ENCODE results near the gene CTTN. TPM values are rescaled to one million over a fixed set of nuclear protein-coding genes. Genes with fewer than 3 reads are reported as not detected.

CTTN gene
- total and polyA plus RNA-seq, 2 experiments from 2014 or later: 249 to 268 TPM

- Histone ChIP-seq H3F3A (ENCODE audit: insufficient read depth) (no peaks in the 10 kb centered on the region), H3K4me2 (ENCODE audit: unreplicated experiment) (no peak overlapping the region), H3K27ac (no peak overlapping the region), H2AFZ (no peak overlapping the region), H3K9me2 (ENCODE audit: insufficient read depth) (no peaks in the 10 kb centered on the region), H3K4me3 (no peak overlapping the region), H4K20me1 (ENCODE audit: insufficient read depth) (no peaks in the 10 kb centered on the region), H3K79me2 (ENCODE audit: insufficient read depth) (peaks cover 19% of the 10 kb centered on the region; the same call in 1 of the 2 replicates), H3K9me3 (ENCODE audit: low read depth) (no peaks in the 10 kb centered on the region), H3K4me1 (ENCODE audit: insufficient read depth) (no peaks in the 10 kb centered on the region), H3K9ac (no peak overlapping the region), H3K27me3 (replicated peaks; ENCODE audit: insufficient read depth) (no peaks in the 10 kb centered on the region), H3K36me3 (ENCODE audit: low read depth) (peaks cover 28% of the 10 kb centered on the region)
- TF ChIP-seq EZH2phosphoT487 (IDR thresholded peaks at IDR 0.05; ENCODE audit: insufficient read depth, low read depth): no peak
- no peak for TF ChIP-seq EZH2 (IDR thresholded peaks at IDR 0.05; ENCODE audit: insufficient read depth, poor library complexity, severe bottlenecking)
- WGBS, 2 experiments (ENCODE audit: low coverage in 1 of 2, low lambda C conversion rate in 2 of 2, missing lambda C conversion rate in 2 of 2): 86 to 93% methylated on average over 11 of the region's 11 CpGs
- DNase-seq: no peak
- in situ Hi-C loops (cut with MboI): no loop called here
Measured at GRCh38 chr11:70429724-70430521, 31.6 kb downstream of the CTTN start.

GRCh38 chr11:70430671-70431574 is 32.6 kb downstream of the CTTN start:
- Histone ChIP-seq H3K4me2 (ENCODE audit: unreplicated experiment) (no peak overlapping the region), H3K9me3 (ENCODE audit: low read depth) (no peaks in the 10 kb centered on the region), H2AFZ (no peak overlapping the region), H3F3A (ENCODE audit: insufficient read depth) (no peaks in the 10 kb centered on the region), H4K20me1 (ENCODE audit: insufficient read depth) (no peaks in the 10 kb centered on the region), H3K79me2 (ENCODE audit: insufficient read depth) (peaks cover 19% of the 10 kb centered on the region; the same call in 1 of the 2 replicates), H3K4me1 (ENCODE audit: insufficient read depth) (no peaks in the 10 kb centered on the region), H3K9me2 (ENCODE audit: insufficient read depth) (no peaks in the 10 kb centered on the region), H3K4me3 (no peak overlapping the region), H3K27ac (no peak overlapping the region), H3K9ac (no peak overlapping the region), H3K36me3 (ENCODE audit: low read depth) (peaks cover 18% of the 10 kb centered on the region), H3K27me3 (replicated peaks; ENCODE audit: insufficient read depth) (no peaks in the 10 kb centered on the region)
- WGBS, 2 experiments (ENCODE audit: low coverage in 1 of 2, low lambda C conversion rate in 2 of 2, missing lambda C conversion rate in 2 of 2): 96% methylated on average over 25 of the region's 25 CpGs
- DNase-seq: no peak
- in situ Hi-C loops (cut with MboI): no loop called here
- TF ChIP-seq EZH2 (IDR thresholded peaks at IDR 0.05; ENCODE audit: insufficient read depth, poor library complexity, severe bottlenecking): no peak
- no peak for TF ChIP-seq EZH2phosphoT487 (IDR thresholded peaks at IDR 0.05; ENCODE audit: insufficient read depth, low read depth)

- in situ Hi-C loops (cut with MboI): no loop called here
- Histone ChIP-seq H3K79me2 (ENCODE audit: insufficient read depth) (peaks cover 19% of the 10 kb centered on the region; the same call in 1 of the 2 replicates), H3K4me3 (no peak overlapping the region), H3K27ac (no peak overlapping the region), H3K9me3 (ENCODE audit: low read depth) (no peaks in the 10 kb centered on the region), H3K27me3 (replicated peaks; ENCODE audit: insufficient read depth) (no peaks in the 10 kb centered on the region), H3F3A (ENCODE audit: insufficient read depth) (no peaks in the 10 kb centered on the region), H4K20me1 (ENCODE audit: insufficient read depth) (no peaks in the 10 kb centered on the region), H3K4me2 (ENCODE audit: unreplicated experiment) (no peak overlapping the region), H3K9me2 (ENCODE audit: insufficient read depth) (no peaks in the 10 kb centered on the region), H3K4me1 (ENCODE audit: insufficient read depth) (no peaks in the 10 kb centered on the region), H3K36me3 (ENCODE audit: low read depth) (peaks cover 18% of the 10 kb centered on the region), H3K9ac (no peak overlapping the region), H2AFZ (no peak overlapping the region)
- no peak for TF ChIP-seq EZH2 (IDR thresholded peaks at IDR 0.05; ENCODE audit: insufficient read depth, poor library complexity, severe bottlenecking)
- TF ChIP-seq EZH2phosphoT487 (IDR thresholded peaks at IDR 0.05; ENCODE audit: insufficient read depth, low read depth): no peak
- DNase-seq: no peak
- WGBS, 2 experiments (ENCODE audit: low coverage in 1 of 2, low lambda C conversion rate in 2 of 2, missing lambda C conversion rate in 2 of 2): 100% methylated on average over 12 of the region's 12 CpGs
Measured at GRCh38 chr11:70431611-70432010, 33.3 kb downstream of the CTTN start.

- in situ Hi-C loops (cut with MboI): no loop called here
- peaks cover 18% of the 10 kb centered on the region; the same call in 1 of the 2 replicates for H3K79me2 ChIP-seq (ENCODE audit: insufficient read depth)
- H3K9me3 ChIP-seq (ENCODE audit: low read depth): no peaks in the 10 kb centered on the region
- no peaks in the 10 kb centered on the region for H4K20me1 ChIP-seq (ENCODE audit: insufficient read depth)
- no peak for DNase-seq
- no peaks in the 10 kb centered on the region for H3K4me1 ChIP-seq (ENCODE audit: insufficient read depth)
- H3K36me3 ChIP-seq (ENCODE audit: low read depth): peaks cover 17% of the 10 kb centered on the region
- no peaks in the 10 kb centered on the region for H3K27me3 ChIP-seq (replicated peaks; ENCODE audit: insufficient read depth)
- TF ChIP-seq EZH2 (IDR thresholded peaks at IDR 0.05; ENCODE audit: insufficient read depth, poor library complexity, severe bottlenecking) (no peak), EZH2phosphoT487 (IDR thresholded peaks at IDR 0.05; ENCODE audit: insufficient read depth, low read depth) (no peak)
- H3K27ac ChIP-seq: no peak overlapping the region
- 86 to 87% methylated on average over 16 of the region's 16 CpGs for WGBS, 2 experiments (ENCODE audit: low coverage in 1 of 2, low lambda C conversion rate in 2 of 2, missing lambda C conversion rate in 2 of 2)
- H3K9ac ChIP-seq: no peak overlapping the region
- H3F3A ChIP-seq (ENCODE audit: insufficient read depth): no peaks in the 10 kb centered on the region
- no peak overlapping the region for H3K4me3 ChIP-seq
- no peak overlapping the region for H2AFZ ChIP-seq
- no peaks in the 10 kb centered on the region for H3K9me2 ChIP-seq (ENCODE audit: insufficient read depth)
- no peak overlapping the region for H3K4me2 ChIP-seq (ENCODE audit: unreplicated experiment)
Measured at GRCh38 chr11:70432065-70432464, 33.7 kb downstream of the CTTN start.
